HEK293 (cell line): Measurements from ENCODE around the gene ITGB4.
A peak's percentile ranks its signal among the peaks of the same experiment; 100 is the strongest.
"Not testable (repeated sequence)": the region's sequence is repeated elsewhere in the genome, so short reads cannot be mapped to it uniquely, and the experiment has no call there.

Experiments used
- CTCF ChIA-PET: fragments of 350-600 bp; formaldehyde crosslinking; extraction: SDS; loops from one replicate; lab custom pipeline; 2021; ENCODE audit warnings: antibody characterized with exemption; lab: Yijun Ruan, JAX
- POLR2A ChIA-PET: fragments of 300-600 bp; formaldehyde crosslinking; extraction: SDS; loops from one replicate; lab custom pipeline; 2020; ENCODE audit warnings: antibody characterized with exemption, inconsistent platforms; lab: Yijun Ruan, JAX
- H3K27ac ChIP-seq: fragments of 200-500 bp; sonication (Bioruptor generic); 2 replicates; pipeline ENCODE4 v1.5.1; 2014; ENCODE audit warnings: low read depth, low read length, control low read depth, inconsistent platforms; ENCODE audit errors: extremely low read depth
- H3K36me3 ChIP-seq, 2 experiments: fragments of 200-500 bp in 1 of 2; sonication (Bioruptor generic) in 1 of 2; 1 replicate in 1 of 2; 2 replicates in 1 of 2; pipeline ENCODE4 v1.5.1; 2014 to 2017; ENCODE audit warnings: inconsistent platforms in 2 of 2, low read length in 2 of 2; ENCODE audit not compliant: control insufficient read depth in 2 of 2, insufficient read depth in 1 of 2
- H3K4me1 ChIP-seq: fragments of 200-500 bp; sonication (Bioruptor generic); 2 replicates; pipeline ENCODE4 v1.5.1; 2014; ENCODE audit warnings: mild to moderate bottlenecking, low read length, inconsistent platforms; ENCODE audit not compliant: control insufficient read depth, insufficient read depth
- H3K4me3 ChIP-seq: 2 replicates; pipeline ENCODE4 v1.5.1; 2011; ENCODE audit warnings: low read depth, mild to moderate bottlenecking, control low read depth, low read length, moderate library complexity
- H3K9me3 ChIP-seq: fragments of 200-500 bp; sonication (Bioruptor generic); 2 replicates; pipeline ENCODE4 v1.5.1; 2014; ENCODE audit warnings: low read depth, low read length, inconsistent platforms; ENCODE audit not compliant: control insufficient read depth, insufficient read depth
- BCL11B ChIP-seq: fragments of 450-650 bp; formaldehyde crosslinking; IDR thresholded peaks from 2 replicates; pipeline ENCODE4 v1.5.1; 2016; ENCODE audit warnings: low read depth, missing biosample characterization, missing genetic modification characterization
- RBAK ChIP-seq: fragments of 450-650 bp; formaldehyde crosslinking; IDR thresholded peaks from 2 replicates; pipeline ENCODE4 v1.5.1; 2016; ENCODE audit warnings: missing biosample characterization, missing genetic modification characterization
- ZBTB17 ChIP-seq: fragments of 450-650 bp; formaldehyde crosslinking; IDR thresholded peaks from 2 replicates; pipeline ENCODE4 v1.5.1; 2016; ENCODE audit warnings: missing biosample characterization, missing genetic modification characterization
- ZNF140 ChIP-seq: fragments of 450-650 bp; formaldehyde crosslinking; IDR thresholded peaks from 2 replicates; pipeline ENCODE4 v1.5.1; 2016; ENCODE audit warnings: missing biosample characterization, missing genetic modification characterization
- ZNF169 ChIP-seq: fragments of 450-650 bp; formaldehyde crosslinking; IDR thresholded peaks from 2 replicates; pipeline ENCODE4 v1.5.1; 2016; ENCODE audit warnings: missing biosample characterization, missing genetic modification characterization
- ZNF19 ChIP-seq: fragments of 450-650 bp; formaldehyde crosslinking; IDR thresholded peaks from 2 replicates; pipeline ENCODE4; 2016; ENCODE audit warnings: missing biosample characterization, missing genetic modification characterization, low read depth
- ZNF24 ChIP-seq: fragments of 450-650 bp; formaldehyde crosslinking; IDR thresholded peaks from 2 replicates; pipeline ENCODE4 v1.5.1; 2016; ENCODE audit warnings: missing biosample characterization, missing genetic modification characterization
- ZNF292 ChIP-seq: fragments of 450-650 bp; formaldehyde crosslinking; IDR thresholded peaks from 2 replicates; pipeline ENCODE4 v1.5.1; 2016; ENCODE audit warnings: low read depth, missing biosample characterization, missing genetic modification characterization, borderline replicate concordance
- ZNF473 ChIP-seq: fragments of 450-650 bp; formaldehyde crosslinking; IDR thresholded peaks from 2 replicates; pipeline ENCODE4 v1.5.1; 2017; ENCODE audit warnings: missing biosample characterization, missing genetic modification characterization
- ZNF488 ChIP-seq: fragments of 450-650 bp; formaldehyde crosslinking; IDR thresholded peaks from 2 replicates; pipeline ENCODE4 v1.5.1; 2016; ENCODE audit warnings: missing biosample characterization, missing genetic modification characterization
- ZNF514 ChIP-seq: fragments of 450-650 bp; formaldehyde crosslinking; IDR thresholded peaks from 2 replicates; pipeline ENCODE4 v1.5.1; 2016; ENCODE audit warnings: missing biosample characterization, missing genetic modification characterization
- ZNF626 ChIP-seq: fragments of 450-650 bp; sonication (Bioruptor Pico); formaldehyde crosslinking; IDR thresholded peaks from 2 replicates; pipeline ENCODE4 v1.5.1; 2018; ENCODE audit warnings: missing biosample characterization, missing genetic modification characterization, inconsistent platforms
- ZNF664 ChIP-seq: fragments of 450-650 bp; formaldehyde crosslinking; IDR thresholded peaks from 2 replicates; pipeline ENCODE4 v1.5.1; 2016; ENCODE audit warnings: missing biosample characterization, missing genetic modification characterization
- ZNF785 ChIP-seq: fragments of 450-650 bp; formaldehyde crosslinking; IDR thresholded peaks from 2 replicates; pipeline ENCODE4 v1.5.1; 2016; ENCODE audit warnings: missing biosample characterization, missing genetic modification characterization
- ZNF792 ChIP-seq: fragments of 450-650 bp; formaldehyde crosslinking; IDR thresholded peaks from 2 replicates; pipeline ENCODE4 v1.5.1; 2016; ENCODE audit warnings: missing biosample characterization, missing genetic modification characterization
- ZSCAN30 ChIP-seq: fragments of 450-650 bp; IDR thresholded peaks from 2 replicates; pipeline ENCODE4 v1.5.1; 2018; ENCODE audit warnings: missing biosample characterization, mild to moderate bottlenecking, missing genetic modification characterization, moderate library complexity
- ZSCAN5A ChIP-seq: fragments of 450-650 bp; formaldehyde crosslinking; IDR thresholded peaks from 2 replicates; pipeline ENCODE4 v1.5.1; 2016; ENCODE audit warnings: missing biosample characterization, missing genetic modification characterization
- TF ChIP-seq, protein P1 (sequence below): fragments of 450-650 bp; formaldehyde crosslinking; IDR thresholded peaks from 2 replicates; pipeline ENCODE4 v1.5.1; 2016; ENCODE audit warnings: missing biosample characterization, missing genetic modification characterization, borderline replicate concordance
- TF ChIP-seq, protein P2 (sequence below): sonication (generic); formaldehyde crosslinking; IDR thresholded peaks from 2 replicates; pipeline ENCODE4 v1.8.1; 2022; ENCODE audit warnings: mild to moderate bottlenecking, moderate library complexity, missing genetic modification reagents
- TF ChIP-seq, protein P3 (sequence below): fragments of 450-650 bp; formaldehyde crosslinking; IDR thresholded peaks from 2 replicates; pipeline ENCODE4 v1.5.1; 2017; ENCODE audit warnings: missing biosample characterization, mild to moderate bottlenecking, missing genetic modification characterization, moderate library complexity

Gene ITGB4

DNA sequence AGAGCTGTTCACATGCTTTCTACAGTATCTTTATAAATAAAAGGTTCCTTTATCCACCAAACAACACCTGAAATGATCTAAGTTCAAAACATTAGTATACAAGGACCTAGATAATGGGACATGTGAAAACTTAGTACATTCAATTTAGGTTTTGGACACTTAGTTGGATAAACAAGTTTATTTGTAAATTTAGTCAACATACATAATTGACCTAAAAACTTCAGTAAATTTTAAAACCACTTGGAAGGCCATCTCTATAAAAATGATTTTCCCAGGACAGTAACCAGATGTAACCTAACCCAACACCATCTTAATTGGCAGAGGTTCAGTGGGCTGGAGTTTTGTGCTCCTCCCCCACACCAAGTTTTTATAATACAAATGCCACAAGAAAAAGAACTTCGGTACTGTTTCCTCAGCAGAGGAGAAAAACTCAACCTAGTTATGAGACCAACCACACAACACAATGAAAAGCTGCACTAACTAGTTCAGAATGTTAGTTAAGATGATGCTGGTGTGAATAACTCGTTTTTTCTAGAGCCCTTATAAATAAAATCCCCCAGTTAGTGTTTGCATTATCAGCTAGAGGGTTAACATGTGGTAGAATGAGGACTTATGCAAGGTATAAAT, 56.1 kb downstream of the ITGB4 start:
- TF ChIP-seq ZNF24 (tag by site-specific recombination) = no peak
- no peak for TF ChIP-seq ZNF169 (tag by site-specific recombination)
- no peak for TF ChIP-seq ZNF292
- no peak for TF ChIP-seq ZNF19 (tag by site-specific recombination)
- no peak for TF ChIP-seq ZNF785 (tag by site-specific recombination)
- no peak overlapping the region for H3K27ac ChIP-seq
- H3K4me1 ChIP-seq = peaks cover 10% of the 10 kb centered on the region; the same call in 1 of the 2 replicates
- ChIA-PET POLR2A (interaction anchor here (0.6 to 8.1 kb wide), 10 partner anchors 7 to 161 kb away, joined by 3 to 234 read pairs (median 5); partner anchors contain the start of genes GALK1, TRIM65 and UNK), CTCF (interaction anchor here (0.6 to 9.4 kb wide), 9 partner anchors 9 to 704 kb away, joined by 3 to 73 read pairs (median 3); partner anchors contain the start of genes GALK1 and SMIM5)
- H3K4me3 ChIP-seq = peak overlapping the region; percentile 72
- no peaks in the 10 kb centered on the region for H3K9me3 ChIP-seq
- H3K36me3 ChIP-seq = peaks cover 0 to 49% of the 10 kb centered on the region in 2 experiments; a peak in 2 of 3 replicates

GRCh38 chr17:75778066-75778860, 57.0 kb downstream of the ITGB4 start:
- Histone ChIP-seq H3K4me3 (peak overlapping the region; percentile 72), H3K4me1 (peaks cover 13% of the 10 kb centered on the region; the same call in 1 of the 2 replicates), H3K36me3 (peaks cover 0 to 49% of the 10 kb centered on the region in 2 experiments; a peak in 2 of 3 replicates), H3K27ac (peak overlapping the region; percentile 94; the same call in 1 of the 2 replicates)
- ChIA-PET POLR2A (interaction anchor here (0.6 to 8.1 kb wide), 11 partner anchors 13 to 258 kb away, joined by 3 to 234 read pairs (median 5); partner anchors contain the start of genes GALK1, TRIM65 and WBP2), CTCF (interaction anchor here (0.6 to 9.4 kb wide), 9 partner anchors 10 to 705 kb away, joined by 3 to 73 read pairs (median 3); partner anchors contain the start of genes GALK1 and RECQL5)
- peak; percentile 73 for TF ChIP-seq ZBTB17 (tag by site-specific recombination)
- H3K9me3 ChIP-seq = not testable (repeated sequence)

DNA sequence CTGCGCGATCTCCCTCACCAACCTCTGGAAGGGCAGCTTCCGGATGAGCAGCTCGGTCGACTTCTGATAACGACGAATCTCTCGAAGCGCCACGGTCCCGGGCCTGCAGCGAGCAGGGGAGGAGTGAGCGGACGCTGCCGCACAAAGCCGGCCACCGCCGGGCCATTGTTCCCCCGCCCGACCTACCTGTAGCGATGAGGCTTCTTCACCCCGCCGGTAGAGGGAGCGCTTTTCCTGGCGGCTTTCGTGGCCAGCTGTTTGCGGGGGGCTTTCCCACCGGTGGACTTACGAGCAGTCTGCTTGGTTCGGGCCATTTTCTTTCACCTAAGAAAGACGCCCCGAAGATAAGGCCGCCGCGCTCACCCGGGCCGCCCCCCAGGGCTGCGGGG, 57.6 kb downstream of the ITGB4 start:
- H3K9me3 ChIP-seq = no peaks in the 10 kb centered on the region
- H3K4me3 ChIP-seq = peak overlapping the region; percentile 72
- POLR2A ChIA-PET = interaction anchor here (0.6 to 8.1 kb wide), 9 partner anchors 12 to 259 kb away, joined by 4 to 234 read pairs (median 5); partner anchors contain the start of genes GALK1, TRIM65 and WBP2
- H3K36me3 ChIP-seq = peaks cover 0 to 49% of the 10 kb centered on the region in 2 experiments; a peak in 2 of 3 replicates
- CTCF ChIA-PET = interaction anchor here (0.8 to 9.4 kb wide), 6 partner anchors 13 to 112 kb away, joined by 3 to 73 read pairs (median 4); partner anchors contain the start of genes GALK1 and RECQL5
- peak overlapping the region; percentile 94 for H3K27ac ChIP-seq
- peaks cover 14% of the 10 kb centered on the region; the same call in 1 of the 2 replicates for H3K4me1 ChIP-seq
- TF ChIP-seq, protein P1, sequence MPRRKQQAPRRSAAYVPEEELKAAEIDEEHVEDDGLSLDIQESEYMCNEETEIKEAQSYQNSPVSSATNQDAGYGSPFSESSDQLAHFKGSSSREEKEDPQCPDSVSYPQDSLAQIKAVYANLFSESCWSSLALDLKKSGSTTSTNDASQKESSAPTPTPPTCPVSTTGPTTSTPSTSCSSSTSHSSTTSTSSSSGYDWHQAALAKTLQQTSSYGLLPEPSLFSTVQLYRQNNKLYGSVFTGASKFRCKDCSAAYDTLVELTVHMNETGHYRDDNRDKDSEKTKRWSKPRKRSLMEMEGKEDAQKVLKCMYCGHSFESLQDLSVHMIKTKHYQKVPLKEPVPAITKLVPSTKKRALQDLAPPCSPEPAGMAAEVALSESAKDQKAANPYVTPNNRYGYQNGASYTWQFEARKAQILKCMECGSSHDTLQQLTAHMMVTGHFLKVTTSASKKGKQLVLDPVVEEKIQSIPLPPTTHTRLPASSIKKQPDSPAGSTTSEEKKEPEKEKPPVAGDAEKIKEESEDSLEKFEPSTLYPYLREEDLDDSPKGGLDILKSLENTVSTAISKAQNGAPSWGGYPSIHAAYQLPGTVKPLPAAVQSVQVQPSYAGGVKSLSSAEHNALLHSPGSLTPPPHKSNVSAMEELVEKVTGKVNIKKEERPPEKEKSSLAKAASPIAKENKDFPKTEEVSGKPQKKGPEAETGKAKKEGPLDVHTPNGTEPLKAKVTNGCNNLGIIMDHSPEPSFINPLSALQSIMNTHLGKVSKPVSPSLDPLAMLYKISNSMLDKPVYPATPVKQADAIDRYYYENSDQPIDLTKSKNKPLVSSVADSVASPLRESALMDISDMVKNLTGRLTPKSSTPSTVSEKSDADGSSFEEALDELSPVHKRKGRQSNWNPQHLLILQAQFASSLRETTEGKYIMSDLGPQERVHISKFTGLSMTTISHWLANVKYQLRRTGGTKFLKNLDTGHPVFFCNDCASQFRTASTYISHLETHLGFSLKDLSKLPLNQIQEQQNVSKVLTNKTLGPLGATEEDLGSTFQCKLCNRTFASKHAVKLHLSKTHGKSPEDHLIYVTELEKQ (tag by site-specific recombination) = no peak
- TF ChIP-seq ZNF514 (tag by site-specific recombination) = no peak
- TF ChIP-seq ZNF140 (tag by site-specific recombination) = no peak
- TF ChIP-seq, protein P2, sequence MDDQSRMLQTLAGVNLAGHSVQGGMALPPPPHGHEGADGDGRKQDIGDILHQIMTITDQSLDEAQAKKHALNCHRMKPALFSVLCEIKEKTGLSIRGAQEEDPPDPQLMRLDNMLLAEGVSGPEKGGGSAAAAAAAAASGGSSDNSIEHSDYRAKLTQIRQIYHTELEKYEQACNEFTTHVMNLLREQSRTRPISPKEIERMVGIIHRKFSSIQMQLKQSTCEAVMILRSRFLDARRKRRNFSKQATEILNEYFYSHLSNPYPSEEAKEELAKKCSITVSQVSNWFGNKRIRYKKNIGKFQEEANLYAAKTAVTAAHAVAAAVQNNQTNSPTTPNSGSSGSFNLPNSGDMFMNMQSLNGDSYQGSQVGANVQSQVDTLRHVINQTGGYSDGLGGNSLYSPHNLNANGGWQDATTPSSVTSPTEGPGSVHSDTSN (CRISPR knock-in tag) = 0 out of 2 replicates have a peak, but pooled peaks have one; percentile 49
- no peak for TF ChIP-seq ZNF664 (tag by site-specific recombination)
- no peak for TF ChIP-seq ZSCAN5A
- no peak for TF ChIP-seq BCL11B
- TF ChIP-seq ZNF488 = no peak
- no peak for TF ChIP-seq ZNF792 (tag by site-specific recombination)
- TF ChIP-seq RBAK = no peak
- no peak for TF ChIP-seq ZSCAN30 (tag by site-specific recombination)
- TF ChIP-seq ZNF473 = no peak
- TF ChIP-seq, protein P3, sequence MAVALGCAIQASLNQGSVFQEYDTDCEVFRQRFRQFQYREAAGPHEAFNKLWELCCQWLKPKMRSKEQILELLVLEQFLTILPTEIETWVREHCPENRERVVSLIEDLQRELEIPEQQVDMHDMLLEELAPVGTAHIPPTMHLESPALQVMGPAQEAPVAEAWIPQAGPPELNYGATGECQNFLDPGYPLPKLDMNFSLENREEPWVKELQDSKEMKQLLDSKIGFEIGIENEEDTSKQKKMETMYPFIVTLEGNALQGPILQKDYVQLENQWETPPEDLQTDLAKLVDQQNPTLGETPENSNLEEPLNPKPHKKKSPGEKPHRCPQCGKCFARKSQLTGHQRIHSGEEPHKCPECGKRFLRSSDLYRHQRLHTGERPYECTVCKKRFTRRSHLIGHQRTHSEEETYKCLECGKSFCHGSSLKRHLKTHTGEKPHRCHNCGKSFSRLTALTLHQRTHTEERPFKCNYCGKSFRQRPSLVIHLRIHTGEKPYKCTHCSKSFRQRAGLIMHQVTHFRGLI (tag by site-specific recombination) = no peak
- TF ChIP-seq ZNF626 (tag by site-specific recombination) = no peak
